NCI-H345 (cell line): ENCODE data around the gene RNF167.
A peak's percentile ranks its signal among the peaks of the same experiment; 100 is the strongest.
"Not testable (repeated sequence)": the region's sequence is repeated elsewhere in the genome, so short reads cannot be mapped to it uniquely, and the experiment has no call there.

Experiments
- DNase-seq: peaks from one replicate; lab custom pipeline; 2025; lab: John Stamatoyannopoulos, UW

The RNF167 gene

GRCh38 chr17:4902540-4902939 is 37.5 kb upstream of the RNF167 start:
- DNase-seq = no peak

- DNase-seq = peak; percentile 70
Observed at GRCh38 chr17:4903051-4903818, 36.8 kb upstream of the RNF167 start, which contains the start of gene CHRNE. Gene CHRNE (minus strand): TSS chr17:4903098. CDS start chr17:4903063, 35 bp downstream.

DNA sequence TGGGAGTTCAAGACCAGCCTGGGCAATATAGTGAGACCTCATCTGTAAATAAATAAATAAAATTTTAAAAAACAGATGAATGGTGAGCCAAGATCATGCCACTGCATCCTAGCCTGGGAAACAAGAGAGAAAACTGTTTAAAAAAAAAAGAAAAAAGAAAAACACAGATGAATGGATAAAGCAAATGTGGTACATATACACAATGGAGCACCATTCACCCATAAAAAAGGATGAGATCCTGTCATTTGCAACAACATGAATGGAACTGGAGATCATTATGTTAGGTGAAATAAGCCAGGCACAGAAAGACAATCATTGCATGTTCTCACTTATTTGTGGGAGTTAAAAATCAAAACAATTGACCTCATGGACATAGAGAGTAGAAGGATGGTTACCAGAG is 33.4 kb upstream of the RNF167 start:
- not testable (repeated sequence) for DNase-seq

GRCh38 chr17:4908301-4908700 is 31.8 kb upstream of the RNF167 start:
- DNase-seq = no peak

GRCh38 chr17:4908711-4909496 is 31.2 kb upstream of the RNF167 start:
- DNase-seq = peak; percentile 46

- no peak for DNase-seq
Observed at GRCh38 chr17:4913994-4914393, 26.1 kb upstream of the RNF167 start.

DNA sequence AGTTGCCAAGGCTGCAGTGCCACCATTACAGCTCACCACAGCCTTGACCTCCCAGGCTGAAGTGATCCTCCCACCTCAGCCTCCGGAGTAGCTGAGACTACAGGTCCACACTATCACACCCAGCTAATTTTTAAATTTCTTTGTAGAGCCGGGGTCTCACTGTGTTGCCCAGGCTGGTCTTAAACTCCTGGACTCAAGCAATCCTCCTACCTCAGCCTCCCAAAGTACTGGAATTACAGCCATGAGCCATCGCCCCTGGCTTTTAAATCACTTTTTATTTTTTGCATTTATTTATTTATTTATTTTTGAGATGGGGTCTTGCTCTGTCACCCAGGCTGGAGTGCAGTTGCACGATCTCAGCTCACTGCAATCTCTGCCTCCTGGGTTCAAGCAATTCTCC is 25.5 kb upstream of the RNF167 start:
- not testable (repeated sequence) for DNase-seq

GRCh38 chr17:4919511-4920047 is 20.5 kb upstream of the RNF167 start:
- no peak for DNase-seq

DNA sequence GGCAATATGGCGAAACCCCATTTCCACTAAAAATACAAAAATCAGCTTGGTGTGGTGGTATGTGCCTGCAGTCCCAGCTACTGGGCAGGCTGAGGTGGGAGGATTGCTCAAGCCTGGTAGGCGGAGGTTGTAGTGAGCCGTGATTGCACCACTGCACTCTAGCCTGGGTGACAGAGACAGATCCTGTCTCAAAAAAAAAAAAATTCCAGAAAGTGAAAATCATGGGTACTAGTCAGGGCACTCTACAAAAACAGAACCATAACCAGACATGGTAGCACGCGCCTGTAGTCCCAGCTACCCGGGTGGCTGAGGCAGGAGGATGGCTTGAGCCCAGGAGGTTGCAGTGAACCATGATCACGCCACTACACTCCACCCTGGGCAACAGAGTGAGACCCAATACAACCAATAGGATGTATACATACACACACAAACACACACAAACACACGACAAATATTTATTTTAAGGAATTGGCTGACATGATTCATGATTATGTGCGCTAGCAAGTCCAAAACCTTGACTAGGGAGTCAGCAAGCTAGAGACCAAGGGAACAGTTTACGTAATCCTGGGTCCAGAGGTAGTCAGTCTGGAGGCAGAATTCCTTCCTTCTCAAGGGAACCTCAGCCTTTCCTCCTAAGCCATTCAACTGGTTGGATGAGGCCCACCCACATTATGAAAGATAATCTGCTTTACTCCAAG is 19.6 kb upstream of the RNF167 start:
- no peak for DNase-seq

GRCh38 chr17:4921320-4921719 is 18.7 kb upstream of the RNF167 start:
- DNase-seq = no peak

DNA sequence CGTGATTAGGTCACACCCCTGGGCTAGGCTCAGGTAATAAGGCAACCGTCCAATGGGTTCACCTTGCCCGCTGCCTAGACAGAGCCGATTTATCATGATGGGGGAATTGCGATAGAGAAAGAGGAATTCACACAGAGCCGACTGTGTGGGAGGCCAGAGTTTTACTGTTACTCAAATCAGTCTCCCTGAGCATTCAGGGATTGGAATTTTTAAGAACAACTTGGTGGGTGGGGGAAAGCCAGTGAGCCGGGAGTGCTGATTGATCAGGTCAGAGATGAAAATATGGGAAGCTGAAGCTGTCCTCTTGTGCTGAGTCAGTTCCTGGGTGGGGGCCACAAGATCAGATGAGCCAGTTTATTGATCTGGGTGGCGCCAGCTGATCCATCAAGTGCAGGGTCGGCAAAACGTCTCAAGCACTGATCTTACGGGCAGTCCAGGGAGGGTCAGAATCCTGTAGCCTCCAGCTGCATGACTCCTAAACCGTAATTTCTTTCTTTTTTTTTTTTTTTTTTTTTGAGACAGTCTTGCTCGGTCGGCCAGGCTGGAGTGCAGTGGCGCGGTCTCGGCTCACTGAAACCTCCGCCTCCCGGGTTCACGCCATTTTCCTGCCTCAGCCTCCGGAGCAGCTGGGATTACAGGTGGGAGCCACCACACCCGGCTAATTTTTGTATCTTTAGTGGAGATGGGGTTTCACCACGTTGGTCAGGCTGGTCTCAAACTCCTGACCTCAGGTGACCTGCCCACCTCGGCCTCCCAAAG is 13.3 kb upstream of the RNF167 start:
- not testable (repeated sequence) for DNase-seq

DNA sequence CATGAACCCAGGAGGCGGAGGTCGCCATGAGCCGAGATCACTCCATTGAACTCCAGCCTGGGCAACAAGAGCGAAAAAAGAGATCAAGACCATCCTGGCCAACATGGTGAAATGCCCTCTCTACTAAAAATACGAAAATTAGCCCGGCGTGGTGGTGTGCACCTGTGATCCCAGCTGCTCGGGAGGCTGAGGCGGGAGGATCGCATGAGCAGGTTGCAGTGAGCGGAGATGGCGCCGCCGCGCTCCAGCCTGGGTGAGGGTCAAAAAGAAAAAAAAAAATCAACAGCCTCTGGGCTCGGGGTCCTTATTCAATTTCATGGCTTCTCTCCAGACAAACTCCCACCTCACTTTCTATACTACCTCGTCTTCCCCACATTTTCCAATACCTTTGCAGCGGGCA is 11.2 kb upstream of the RNF167 start:
- DNase-seq = no peak

- no peak for DNase-seq
Observed at GRCh38 chr17:4931963-4932362, 8.1 kb upstream of the RNF167 start, which contains the start of gene GP1BA. Gene GP1BA (plus strand): TSS chr17:4932277. CDS start chr17:4932605, 328 bp downstream.

GRCh38 chr17:4932756-4933155 is 7.3 kb upstream of the RNF167 start:
- DNase-seq = no peak

- no peak for DNase-seq
Observed at GRCh38 chr17:4933646-4934045, 6.4 kb upstream of the RNF167 start.

GRCh38 chr17:4934173-4934979 is 5.7 kb upstream of the RNF167 start:
- DNase-seq = no peak

GRCh38 chr17:4935650-4936049 is 4.4 kb upstream of the RNF167 start:
- DNase-seq = no peak

DNA sequence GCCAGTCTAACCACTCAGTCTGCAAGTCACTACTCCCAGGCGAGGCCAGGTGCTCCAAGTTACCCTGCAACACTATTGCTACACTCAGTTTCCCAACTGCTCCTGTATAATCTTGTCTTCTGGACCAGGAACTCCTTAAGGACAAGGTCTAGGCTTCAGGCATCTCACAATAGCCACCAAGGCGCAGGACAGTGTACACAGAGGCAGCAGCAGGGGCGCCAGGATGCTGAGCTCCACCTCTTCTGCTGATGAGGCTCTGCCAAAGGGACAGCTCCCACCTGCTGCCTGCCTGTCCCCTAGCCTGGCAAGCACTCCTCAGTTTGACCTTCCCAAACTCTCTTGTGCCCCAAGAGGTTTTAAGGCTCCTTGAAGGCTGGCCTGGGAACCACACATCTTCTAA is 3.6 kb upstream of the RNF167 start:
- DNase-seq = no peak

DNA sequence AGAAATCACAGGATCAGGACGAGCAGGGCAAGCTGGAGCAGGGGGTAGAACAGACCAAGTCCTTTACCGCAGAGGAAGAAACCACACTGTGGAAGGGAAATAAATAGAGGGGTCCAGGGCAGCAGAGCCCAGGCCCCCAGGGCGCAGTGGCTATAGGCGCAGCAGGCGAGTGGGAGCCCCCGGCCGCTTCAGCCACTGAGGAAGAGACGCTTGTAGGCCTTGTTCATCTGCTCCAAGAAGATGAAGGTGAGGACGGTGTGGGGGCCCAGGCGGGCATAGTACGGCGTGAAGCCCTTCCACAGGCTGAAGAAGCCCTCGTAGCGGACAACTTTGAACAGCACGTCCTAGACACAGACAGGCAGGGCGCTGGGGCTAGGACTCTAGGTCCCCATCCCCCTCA is 2.5 kb upstream of the RNF167 start:
- DNase-seq = no peak

- no peak for DNase-seq
Observed at GRCh38 chr17:4938069-4938491, 2.0 kb upstream of the RNF167 start.
